ENCODE data around the gene RCBTB1. TPM values are rescaled to one million over a fixed set of nuclear protein-coding genes. Genes with fewer than 3 reads are reported as not detected.

The RCBTB1 gene
- total RNA-seq, 1 experiment from 2014 or later: 5.4 TPM

DNA sequence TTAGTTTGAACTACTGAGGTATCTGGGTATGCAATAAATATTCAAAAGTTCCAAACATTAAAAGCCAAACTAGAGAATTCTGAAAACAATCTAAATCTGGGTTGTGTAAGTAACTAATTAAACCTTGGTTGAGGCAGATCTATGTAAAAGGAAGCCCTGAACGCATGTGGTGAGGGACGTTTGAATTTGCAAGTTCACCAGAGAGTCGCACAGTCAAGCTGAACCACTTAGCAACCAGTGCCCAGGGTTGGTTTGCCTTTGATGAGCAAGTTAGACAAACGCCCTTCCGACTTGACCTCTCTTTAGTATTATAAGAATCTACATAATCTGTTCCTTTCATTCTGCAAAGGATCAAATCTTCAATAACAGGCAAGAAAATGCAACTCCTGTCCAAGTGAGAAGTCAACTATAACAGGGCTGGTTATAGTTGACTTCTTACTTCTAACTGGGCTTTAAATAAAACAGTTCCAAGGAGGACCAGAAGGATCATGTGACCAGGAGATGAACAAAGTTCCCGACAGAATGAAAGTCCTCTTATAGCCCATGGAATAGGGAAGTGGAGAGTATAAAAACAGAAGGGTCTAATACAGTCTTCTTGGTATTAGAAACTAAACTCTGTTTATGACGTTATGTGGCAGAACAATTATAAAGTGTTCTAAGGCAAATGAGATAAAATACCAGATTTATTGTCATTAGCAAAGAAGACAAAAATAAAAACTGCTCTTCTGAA is 49.0 kb downstream of the RCBTB1 start:
- no peaks in the 10 kb centered on the region for H3K9me2 ChIP-seq (replicated peaks; ENCODE audit: low read length)

DNA sequence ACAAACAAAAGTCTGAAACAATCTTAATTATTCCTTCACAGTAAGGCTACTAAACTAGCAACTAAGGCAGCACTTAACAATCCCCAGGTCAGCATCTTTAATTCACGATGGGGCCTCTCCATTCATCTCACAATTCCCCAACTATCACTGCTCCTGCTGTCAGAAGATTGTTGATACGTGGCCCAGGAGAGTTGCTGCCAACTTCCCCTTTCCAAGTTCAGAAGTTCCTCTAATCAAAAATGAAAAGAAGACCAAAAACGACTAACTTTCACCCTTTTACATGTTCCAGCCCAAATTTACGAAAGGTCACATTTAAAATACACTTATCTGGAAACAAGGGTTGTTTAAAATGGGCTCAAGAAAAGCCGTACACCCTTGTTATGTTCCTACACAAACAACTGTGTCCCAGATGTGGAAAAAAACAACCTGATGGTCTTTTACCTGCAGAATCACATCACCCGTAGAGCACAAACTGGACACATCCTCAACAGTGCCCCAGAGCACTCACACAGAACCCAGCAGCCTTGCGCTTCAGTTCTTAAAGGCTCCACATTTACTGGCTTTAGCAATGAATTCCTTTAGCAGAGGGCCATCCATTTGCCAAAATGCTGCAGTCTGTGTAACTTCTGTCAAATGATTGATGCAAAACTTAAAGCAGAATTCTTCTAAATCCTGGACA is 51.6 kb downstream of the RCBTB1 start:
- H3K27ac ChIP-seq (ENCODE audit: low read length): no peak overlapping the region
- no peaks in the 10 kb centered on the region for H4K20me1 ChIP-seq (ENCODE audit: low read length)
- intact Hi-C loops (cut with micrococcal nuclease): no loop called here
- TF ChIP-seq EZH2phosphoT487 (IDR thresholded peaks at IDR 0.05; ENCODE audit: borderline replicate concordance, low read length) (no peak), EZH2 (IDR thresholded peaks at IDR 0.05; ENCODE audit: low read length, unreplicated experiment) (no peak)
- TF ChIP-seq, protein P1, sequence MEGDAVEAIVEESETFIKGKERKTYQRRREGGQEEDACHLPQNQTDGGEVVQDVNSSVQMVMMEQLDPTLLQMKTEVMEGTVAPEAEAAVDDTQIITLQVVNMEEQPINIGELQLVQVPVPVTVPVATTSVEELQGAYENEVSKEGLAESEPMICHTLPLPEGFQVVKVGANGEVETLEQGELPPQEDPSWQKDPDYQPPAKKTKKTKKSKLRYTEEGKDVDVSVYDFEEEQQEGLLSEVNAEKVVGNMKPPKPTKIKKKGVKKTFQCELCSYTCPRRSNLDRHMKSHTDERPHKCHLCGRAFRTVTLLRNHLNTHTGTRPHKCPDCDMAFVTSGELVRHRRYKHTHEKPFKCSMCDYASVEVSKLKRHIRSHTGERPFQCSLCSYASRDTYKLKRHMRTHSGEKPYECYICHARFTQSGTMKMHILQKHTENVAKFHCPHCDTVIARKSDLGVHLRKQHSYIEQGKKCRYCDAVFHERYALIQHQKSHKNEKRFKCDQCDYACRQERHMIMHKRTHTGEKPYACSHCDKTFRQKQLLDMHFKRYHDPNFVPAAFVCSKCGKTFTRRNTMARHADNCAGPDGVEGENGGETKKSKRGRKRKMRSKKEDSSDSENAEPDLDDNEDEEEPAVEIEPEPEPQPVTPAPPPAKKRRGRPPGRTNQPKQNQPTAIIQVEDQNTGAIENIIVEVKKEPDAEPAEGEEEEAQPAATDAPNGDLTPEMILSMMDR (conservative IDR thresholded peaks at IDR 0.05; ENCODE audit: low read depth, low read length): no peak
- H3K79me2 ChIP-seq (ENCODE audit: low read length): no peaks in the 10 kb centered on the region
- no peak overlapping the region for H3K4me3 ChIP-seq (ENCODE audit: low read length)
- ChIA-PET POLR2A (ENCODE audit: unreplicated experiment) (no interaction called here), CTCF (no interaction called here)
- H3K4me2 ChIP-seq (ENCODE audit: low read length): no peak overlapping the region
- BruUV-seq (replicated peaks): no TSS peak
- H2AFZ ChIP-seq (ENCODE audit: low read length): no peak overlapping the region
- H3K9me2 ChIP-seq (replicated peaks; ENCODE audit: low read length): no peaks in the 10 kb centered on the region
- no peaks in the 10 kb centered on the region for H3K27me3 ChIP-seq (ENCODE audit: low read length)
- H3K4me1 ChIP-seq (ENCODE audit: insufficient read depth, low read length): no peaks in the 10 kb centered on the region
- ATAC-seq (no peak), DNase-seq (no peak)
- no peaks in the 10 kb centered on the region for H3K9me3 ChIP-seq (ENCODE audit: low read length)
- no peak overlapping the region for H3K9ac ChIP-seq (ENCODE audit: low read length)
- no peaks in the 10 kb centered on the region for H3F3A ChIP-seq (ENCODE audit: low read length, unreplicated experiment)
- H3K36me3 ChIP-seq (ENCODE audit: low read depth, low read length): no peaks in the 10 kb centered on the region

More for the DNA sequence above, 49.0 kb downstream of the RCBTB1 start:
- no peak overlapping the region for H3K9ac ChIP-seq (ENCODE audit: low read length)
- no peaks in the 10 kb centered on the region for H3K79me2 ChIP-seq (ENCODE audit: low read length)
- no peaks in the 10 kb centered on the region for H4K20me1 ChIP-seq (ENCODE audit: low read length)
- no peak for ATAC-seq
- no peak for DNase-seq
- no peak overlapping the region for H2AFZ ChIP-seq (ENCODE audit: low read length)
- H3K27me3 ChIP-seq (ENCODE audit: low read length): no peaks in the 10 kb centered on the region
- no peak overlapping the region for H3K27ac ChIP-seq (ENCODE audit: low read length)
- no peak overlapping the region for H3K4me2 ChIP-seq (ENCODE audit: low read length)
- peaks cover 5% of the 10 kb centered on the region; the same call in 1 of the 2 replicates for H3K36me3 ChIP-seq (ENCODE audit: low read depth, low read length)
- ChIA-PET POLR2A (ENCODE audit: unreplicated experiment) (no interaction called here), CTCF (no interaction called here)
- no TSS peak for BruUV-seq (replicated peaks)
- H3F3A ChIP-seq (ENCODE audit: low read length, unreplicated experiment): no peaks in the 10 kb centered on the region
- H3K9me3 ChIP-seq (ENCODE audit: low read length): no peaks in the 10 kb centered on the region
- TF ChIP-seq, protein P1 (conservative IDR thresholded peaks at IDR 0.05; ENCODE audit: low read depth, low read length): no peak
- no peak for TF ChIP-seq EZH2phosphoT487 (IDR thresholded peaks at IDR 0.05; ENCODE audit: borderline replicate concordance, low read length)
- no peak for TF ChIP-seq EZH2 (IDR thresholded peaks at IDR 0.05; ENCODE audit: low read length, unreplicated experiment)
- no peaks in the 10 kb centered on the region for H3K4me1 ChIP-seq (ENCODE audit: insufficient read depth, low read length)
- intact Hi-C loops (cut with micrococcal nuclease): no loop called here
- no peak overlapping the region for H3K4me3 ChIP-seq (ENCODE audit: low read length)

DNA sequence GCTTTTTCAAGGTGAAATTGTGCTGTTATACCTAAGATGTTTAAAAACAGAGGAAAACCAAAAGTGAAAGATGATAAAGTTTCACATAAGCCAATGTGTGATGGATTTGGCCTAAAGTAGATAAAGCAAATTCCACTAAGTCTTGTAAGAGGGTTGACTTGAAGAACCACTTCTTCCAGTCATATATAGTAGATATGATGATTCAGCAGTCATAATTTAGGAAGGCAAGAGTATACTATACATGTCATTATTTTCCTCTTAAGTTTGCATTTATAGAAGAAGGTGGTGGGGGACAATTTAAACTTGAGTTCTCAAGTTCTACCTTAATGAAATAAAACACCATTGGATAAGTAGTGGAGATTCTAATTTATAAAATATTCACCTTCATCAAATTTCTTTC is 52.3 kb downstream of the RCBTB1 start:
- ChIA-PET POLR2A (ENCODE audit: unreplicated experiment) (no interaction called here), CTCF (no interaction called here)
- Histone ChIP-seq H2AFZ (ENCODE audit: low read length) (no peak overlapping the region), H3K9ac (ENCODE audit: low read length) (no peak overlapping the region), H3F3A (ENCODE audit: low read length, unreplicated experiment) (no peaks in the 10 kb centered on the region), H3K79me2 (ENCODE audit: low read length) (no peaks in the 10 kb centered on the region), H4K20me1 (ENCODE audit: low read length) (no peaks in the 10 kb centered on the region), H3K4me3 (ENCODE audit: low read length) (no peak overlapping the region), H3K27me3 (ENCODE audit: low read length) (no peaks in the 10 kb centered on the region), H3K4me2 (ENCODE audit: low read length) (no peak overlapping the region), H3K9me3 (ENCODE audit: low read length) (no peaks in the 10 kb centered on the region), H3K9me2 (replicated peaks; ENCODE audit: low read length) (no peaks in the 10 kb centered on the region), H3K36me3 (ENCODE audit: low read depth, low read length) (no peaks in the 10 kb centered on the region), H3K27ac (ENCODE audit: low read length) (no peak overlapping the region), H3K4me1 (ENCODE audit: insufficient read depth, low read length) (no peaks in the 10 kb centered on the region)
- intact Hi-C loops (cut with micrococcal nuclease): no loop called here
- ATAC-seq: no peak
- no peak for DNase-seq
- TF ChIP-seq, protein P1 (conservative IDR thresholded peaks at IDR 0.05; ENCODE audit: low read depth, low read length): no peak
- TF ChIP-seq EZH2phosphoT487 (IDR thresholded peaks at IDR 0.05; ENCODE audit: borderline replicate concordance, low read length) (no peak), EZH2 (IDR thresholded peaks at IDR 0.05; ENCODE audit: low read length, unreplicated experiment) (no peak)
- no TSS peak for BruUV-seq (replicated peaks)
